Activated CD8-positive, alpha-beta T cell treated with anti-CD3 and anti-CD28 coated beads for 36 hours (primary cell): ENCODE results near the gene MEIS1. TPM values are rescaled to one million over a fixed set of nuclear protein-coding genes. Genes with fewer than 3 reads are reported as not detected.

Experiments
- ATAC-seq: fragments of 200-7000 bp; cut with Tn5 transposase; one replicate; pipeline ENCODE4 v1.10.0; 2021; ENCODE audit warnings: mild to moderate bottlenecking, moderate library complexity
- CTCF ChIA-PET: fragments of 350-600 bp; sonication (Branson Sonifier 250); formaldehyde crosslinking; loops from one replicate; lab custom pipeline; 2021; ENCODE audit warnings: antibody characterized with exemption; lab: Charles Lee
- POLR2A ChIA-PET: fragments of 350-600 bp; sonication (Branson Sonifier 250); formaldehyde crosslinking; loops from one replicate; lab custom pipeline; 2021; ENCODE audit warnings: antibody characterized with exemption; lab: Charles Lee
- DNase-seq: peaks from one replicate; pipeline ENCODE4 v3.0.0-alpha.2; 2020
- H3K27ac Mint-ChIP-seq: one replicate; pipeline ENCODE4 v1.8.0; 2021; ENCODE audit warnings: mild to moderate bottlenecking, mixed read lengths
- H3K27me3 Mint-ChIP-seq: one replicate; pipeline ENCODE4 v1.8.0; 2021; ENCODE audit warnings: mixed read lengths
- H3K36me3 Mint-ChIP-seq: one replicate; pipeline ENCODE4 v1.8.0; 2021; ENCODE audit warnings: low read depth, mixed read lengths
- H3K4me1 Mint-ChIP-seq: one replicate; pipeline ENCODE4 v1.8.0; 2021; ENCODE audit warnings: low read depth, mixed read lengths
- H3K4me3 Mint-ChIP-seq: one replicate; pipeline ENCODE4 v1.8.0; 2021; ENCODE audit warnings: mild to moderate bottlenecking, moderate library complexity, mixed read lengths
- H3K9me3 Mint-ChIP-seq: one replicate; pipeline ENCODE4 v1.8.0; 2021; ENCODE audit warnings: mixed read lengths
- intact Hi-C: fragments of 100-400 bp; cut with micrococcal nuclease; formaldehyde crosslinking; loops from one replicate; pipeline ENCODE4 v1.10.0; 2022
- total RNA-seq, 2 experiments: library from RNA; stranded (reverse); gene quantifications; one replicate each; pipeline ENCODE4 v1.2.3, GENCODE V29; 2021
- TF ChIP-seq, protein P1 (sequence below): fragments of 200-600 bp; IDR thresholded peaks from one replicate; pipeline ENCODE4 v1.8.0; 2022; ENCODE audit warnings: antibody characterized with exemption, mild to moderate bottlenecking

MEIS1 gene
- total RNA-seq, 2 experiments from 2014 or later: not detected

DNA sequence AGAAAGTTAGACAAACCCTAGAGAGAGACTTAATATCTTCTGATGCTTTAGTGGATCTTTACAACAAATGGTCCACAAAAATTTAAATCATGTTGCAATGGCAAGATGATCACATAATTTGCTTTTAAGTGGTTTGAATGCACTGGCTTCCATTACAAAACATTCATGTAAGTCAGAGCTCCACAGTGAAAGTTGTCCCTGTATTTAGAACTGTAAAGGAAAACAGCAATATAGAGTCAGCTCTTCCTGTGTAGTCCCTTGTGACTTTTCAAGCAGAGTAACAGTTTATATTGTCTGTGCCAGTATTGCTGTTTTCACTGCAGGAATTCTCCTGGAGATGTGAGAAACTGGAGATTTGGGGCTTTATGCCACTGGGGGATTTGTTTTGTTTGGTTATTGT is 77.7 kb downstream of the MEIS1 start:
- ATAC-seq (no peak), DNase-seq (no peak)
- Mint-ChIP-seq H3K4me1 (no peaks in the 10 kb centered on the region), H3K27ac (no peak overlapping the region), H3K9me3 (no peaks in the 10 kb centered on the region), H3K36me3 (no peaks in the 10 kb centered on the region), H3K4me3 (no peak overlapping the region), H3K27me3 (peaks cover 1% of the 10 kb centered on the region)
- intact Hi-C loops: no loop called here
- ChIA-PET POLR2A (no interaction called here), CTCF (no interaction called here)
- TF ChIP-seq, protein P1, sequence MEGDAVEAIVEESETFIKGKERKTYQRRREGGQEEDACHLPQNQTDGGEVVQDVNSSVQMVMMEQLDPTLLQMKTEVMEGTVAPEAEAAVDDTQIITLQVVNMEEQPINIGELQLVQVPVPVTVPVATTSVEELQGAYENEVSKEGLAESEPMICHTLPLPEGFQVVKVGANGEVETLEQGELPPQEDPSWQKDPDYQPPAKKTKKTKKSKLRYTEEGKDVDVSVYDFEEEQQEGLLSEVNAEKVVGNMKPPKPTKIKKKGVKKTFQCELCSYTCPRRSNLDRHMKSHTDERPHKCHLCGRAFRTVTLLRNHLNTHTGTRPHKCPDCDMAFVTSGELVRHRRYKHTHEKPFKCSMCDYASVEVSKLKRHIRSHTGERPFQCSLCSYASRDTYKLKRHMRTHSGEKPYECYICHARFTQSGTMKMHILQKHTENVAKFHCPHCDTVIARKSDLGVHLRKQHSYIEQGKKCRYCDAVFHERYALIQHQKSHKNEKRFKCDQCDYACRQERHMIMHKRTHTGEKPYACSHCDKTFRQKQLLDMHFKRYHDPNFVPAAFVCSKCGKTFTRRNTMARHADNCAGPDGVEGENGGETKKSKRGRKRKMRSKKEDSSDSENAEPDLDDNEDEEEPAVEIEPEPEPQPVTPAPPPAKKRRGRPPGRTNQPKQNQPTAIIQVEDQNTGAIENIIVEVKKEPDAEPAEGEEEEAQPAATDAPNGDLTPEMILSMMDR: no peak

DNA sequence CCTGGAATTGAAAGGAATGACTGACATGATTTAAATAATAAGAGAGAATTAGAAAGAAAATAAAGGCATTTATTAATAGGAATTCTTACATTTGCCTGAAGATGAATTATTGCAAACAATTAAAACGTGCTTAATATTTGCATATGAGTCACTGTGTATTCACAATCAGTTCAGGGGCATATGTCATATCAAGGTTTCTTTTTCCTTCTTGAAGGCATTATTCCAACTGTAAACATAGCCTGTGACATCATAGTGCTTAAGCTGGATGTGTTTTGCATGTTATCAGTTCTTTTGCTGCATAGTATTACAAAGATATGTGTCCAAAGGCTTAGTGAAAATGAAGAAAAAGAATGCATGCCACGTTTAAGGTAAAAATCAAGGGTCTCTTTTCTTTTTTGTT is 80.8 kb downstream of the MEIS1 start:
- Mint-ChIP-seq H3K27ac (no peak overlapping the region), H3K4me1 (no peaks in the 10 kb centered on the region), H3K4me3 (no peak overlapping the region), H3K27me3 (peaks cover 5% of the 10 kb centered on the region), H3K9me3 (no peaks in the 10 kb centered on the region), H3K36me3 (no peaks in the 10 kb centered on the region)
- DNase-seq: no peak
- CTCF ChIA-PET: no interaction called here
- intact Hi-C loops: no loop called here
- POLR2A ChIA-PET: no interaction called here
- ATAC-seq: no peak
- TF ChIP-seq, protein P1: no peak

DNA sequence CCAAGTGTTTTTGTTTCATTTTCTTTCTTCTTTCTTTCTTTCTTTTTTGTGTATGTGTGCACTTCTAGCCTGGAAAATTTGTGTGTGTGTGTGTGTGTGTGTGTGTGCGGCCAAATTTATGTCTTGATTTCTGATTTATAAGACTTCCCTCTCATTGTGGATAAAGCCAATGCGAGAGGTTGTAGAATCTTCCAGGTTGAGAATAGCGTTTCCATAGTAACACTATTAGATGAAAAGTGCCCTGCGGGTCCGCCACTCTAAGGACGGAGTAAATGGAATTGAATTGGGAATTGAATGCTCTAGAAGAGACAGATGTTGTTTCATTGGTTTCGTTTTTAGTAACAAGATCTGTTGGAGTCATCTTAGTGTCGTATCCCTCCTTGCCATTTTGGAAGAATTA is 81.6 kb downstream of the MEIS1 start:
- ChIA-PET POLR2A (no interaction called here), CTCF (no interaction called here)
- no peaks in the 10 kb centered on the region for H3K9me3 Mint-ChIP-seq
- no peak for DNase-seq
- H3K36me3 Mint-ChIP-seq: no peaks in the 10 kb centered on the region
- no peak for ATAC-seq
- TF ChIP-seq, protein P1: no peak
- intact Hi-C loops: no loop called here
- no peak overlapping the region for H3K4me3 Mint-ChIP-seq
- no peaks in the 10 kb centered on the region for H3K4me1 Mint-ChIP-seq
- H3K27me3 Mint-ChIP-seq: peaks cover 7% of the 10 kb centered on the region
- H3K27ac Mint-ChIP-seq: no peak overlapping the region

DNA sequence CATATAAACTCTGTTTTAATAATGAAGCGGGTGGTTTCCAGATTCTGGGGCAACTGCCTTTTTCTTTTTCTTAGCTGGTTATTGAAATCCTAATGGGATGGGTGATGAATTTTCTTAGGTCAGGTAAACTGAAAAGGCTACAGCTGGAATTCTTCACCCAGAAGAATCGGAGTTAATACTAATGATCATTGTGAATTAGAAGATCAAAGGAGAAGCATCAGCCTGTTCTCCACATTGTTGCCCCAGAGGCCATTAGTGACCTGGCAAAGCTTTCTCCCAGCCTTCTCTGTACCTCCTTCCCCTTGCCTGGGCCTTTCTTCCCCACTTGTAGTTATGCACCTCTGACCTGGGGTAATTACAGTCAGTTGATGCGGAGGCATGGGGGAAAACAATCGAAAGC is 82.8 kb downstream of the MEIS1 start:
- Mint-ChIP-seq H3K36me3 (no peaks in the 10 kb centered on the region), H3K4me1 (no peaks in the 10 kb centered on the region), H3K27ac (no peak overlapping the region), H3K4me3 (no peak overlapping the region), H3K9me3 (no peaks in the 10 kb centered on the region), H3K27me3 (peaks cover 9% of the 10 kb centered on the region)
- no peak for DNase-seq
- POLR2A ChIA-PET: no interaction called here
- CTCF ChIA-PET: no interaction called here
- TF ChIP-seq, protein P1: no peak
- intact Hi-C loops: no loop called here
- no peak for ATAC-seq

DNA sequence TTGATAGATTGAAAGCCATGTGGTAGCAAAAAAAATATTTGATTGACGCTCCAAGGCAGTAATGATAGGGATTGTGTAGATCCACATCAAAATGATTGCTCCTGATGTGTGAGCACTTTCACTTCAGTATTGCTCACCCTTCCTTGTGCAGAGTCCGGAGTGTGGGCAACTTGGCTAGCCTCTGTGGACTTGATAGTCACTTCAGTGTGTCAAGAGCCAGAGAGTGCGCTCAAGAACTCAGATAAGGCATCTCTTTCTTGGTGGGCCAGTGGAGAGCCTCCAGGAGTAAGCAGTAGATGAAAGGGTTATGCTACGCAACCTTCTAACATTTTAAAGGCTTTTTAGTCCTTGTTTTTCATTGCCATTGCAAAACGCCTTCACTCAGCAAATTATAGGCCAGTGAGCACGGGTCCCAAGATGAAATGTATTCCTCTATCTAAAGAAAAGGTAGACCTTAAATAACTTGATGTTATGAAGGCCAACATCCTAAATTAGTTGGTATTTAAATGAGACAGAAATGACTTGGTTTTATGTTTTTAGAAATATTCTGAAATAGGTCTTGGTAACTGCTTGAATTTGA is 84.4 kb downstream of the MEIS1 start:
- POLR2A ChIA-PET: no interaction called here
- CTCF ChIA-PET: no interaction called here
- Mint-ChIP-seq H3K36me3 (no peaks in the 10 kb centered on the region), H3K27me3 (peaks cover 9% of the 10 kb centered on the region), H3K9me3 (no peaks in the 10 kb centered on the region), H3K27ac (no peak overlapping the region), H3K4me3 (no peak overlapping the region), H3K4me1 (no peaks in the 10 kb centered on the region)
- DNase-seq: no peak
- no peak for ATAC-seq
- intact Hi-C loops: no loop called here
- TF ChIP-seq, protein P1: no peak
